Measurements from ENCODE around the gene GUCA2B.

GRCh38 chr1:42179275-42179674, 26.1 kb downstream of the GUCA2B start:
- TF ChIP-seq CTCF (IDR thresholded peaks at IDR 0.05) (no peak), POLR2A (IDR thresholded peaks at IDR 0.05) (no peak)

Data from uterus (tissue), 2 donors.